Measurements from ENCODE around the gene FANCI. TPM values are rescaled to one million over a fixed set of nuclear protein-coding genes. Genes with fewer than 3 reads are reported as not detected.

Gene FANCI
- total RNA-seq, 2 donors from 2014 or later: 94.5 to 173 TPM

GRCh38 chr15:89330881-89331595 is 87.3 kb downstream of the FANCI start:
- WGBS, 2 experiments (ENCODE audit: insufficient coverage in 1 of 2, insufficient read length in 1 of 2): 91 to 97% methylated on average over 3 to 7 of the region's 7 CpGs
- no peak for TF ChIP-seq CTCF (conservative IDR thresholded peaks at IDR 0.05)
- H3K27me3 Mint-ChIP-seq (ENCODE audit: insufficient read depth): peaks cover 11% of the 10 kb centered on the region
- Histone ChIP-seq H3K4me1 (ENCODE audit: control insufficient read depth, insufficient read depth, low read length) (peaks cover 16% of the 10 kb centered on the region), H3K9me3 (ENCODE audit: control insufficient read depth, low read length) (no peaks in the 10 kb centered on the region), H3K27ac (ENCODE audit: low read depth, low read length) (no peak overlapping the region), H3K36me3 (ENCODE audit: control insufficient read depth, insufficient read depth, low read length) (peaks cover 69% of the 10 kb centered on the region), H3K4me3 (ENCODE audit: low read length) (peak overlapping the region; percentile 75), H3K27me3 (ENCODE audit: control insufficient read depth, insufficient read depth, low read length, poor library complexity, severe bottlenecking) (peaks cover 6% of the 10 kb centered on the region), H3K9ac (ENCODE audit: extremely low read depth, low read length, poor library complexity, severe bottlenecking) (peak overlapping the region; percentile 6)
- no peak overlapping the region for H3K27ac Mint-ChIP-seq
- no peak overlapping the region for H3K4me3 Mint-ChIP-seq
- peaks cover 58% of the 10 kb centered on the region for H3K36me3 Mint-ChIP-seq (ENCODE audit: low read depth)
- H3K9me3 Mint-ChIP-seq: no peaks in the 10 kb centered on the region
- no peak for DNase-seq
- peaks cover 9% of the 10 kb centered on the region for H3K4me1 Mint-ChIP-seq

DNA sequence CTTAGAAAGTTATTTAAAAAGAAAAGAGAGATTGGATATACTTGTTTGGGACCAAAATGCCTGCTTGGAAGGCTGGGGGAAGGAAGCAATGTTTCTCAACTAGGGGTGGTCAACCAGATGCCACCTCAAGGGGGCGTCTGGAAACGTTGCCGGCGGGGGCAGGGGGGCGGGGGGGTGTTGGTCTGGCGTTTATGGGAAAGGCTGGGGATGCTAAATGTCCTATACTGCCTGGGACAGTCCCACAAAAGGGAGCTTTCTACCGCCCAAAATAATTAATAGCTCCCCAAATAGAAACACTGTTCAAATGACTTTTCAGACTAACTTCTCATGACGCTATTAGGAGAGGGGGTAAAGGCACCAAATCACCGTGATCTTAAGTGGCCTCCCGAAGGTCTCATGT is 88.7 kb downstream of the FANCI start:
- Histone ChIP-seq H3K36me3 (ENCODE audit: control insufficient read depth, insufficient read depth, low read length) (peaks cover 55% of the 10 kb centered on the region), H3K9me3 (ENCODE audit: control insufficient read depth, low read length) (no peaks in the 10 kb centered on the region), H3K9ac (ENCODE audit: extremely low read depth, low read length, poor library complexity, severe bottlenecking) (no peak overlapping the region), H3K4me1 (ENCODE audit: control insufficient read depth, insufficient read depth, low read length) (peaks cover 16% of the 10 kb centered on the region), H3K27ac (ENCODE audit: low read depth, low read length) (no peak overlapping the region), H3K4me3 (ENCODE audit: low read length) (peak overlapping the region; percentile 75), H3K27me3 (ENCODE audit: control insufficient read depth, insufficient read depth, low read length, poor library complexity, severe bottlenecking) (peaks cover 18% of the 10 kb centered on the region)
- peak; percentile 79 for TF ChIP-seq CTCF (conservative IDR thresholded peaks at IDR 0.05)
- H3K27me3 Mint-ChIP-seq (ENCODE audit: insufficient read depth): peaks cover 22% of the 10 kb centered on the region
- H3K36me3 Mint-ChIP-seq (ENCODE audit: low read depth): peaks cover 45% of the 10 kb centered on the region
- peak overlapping the region; percentile 13 for H3K27ac Mint-ChIP-seq
- H3K4me3 Mint-ChIP-seq: peak overlapping the region; percentile 39
- 52 to 87% methylated on average over 4 to 8 of the region's 10 CpGs for WGBS, 2 experiments (ENCODE audit: insufficient coverage in 1 of 2, insufficient read length in 1 of 2)
- no peaks in the 10 kb centered on the region for H3K9me3 Mint-ChIP-seq
- peaks cover 9% of the 10 kb centered on the region for H3K4me1 Mint-ChIP-seq
- DNase-seq: peak; percentile 76

GRCh38 chr15:89333011-89333860 is 89.5 kb downstream of the FANCI start:
- peaks cover 18% of the 10 kb centered on the region for H3K27me3 ChIP-seq (ENCODE audit: control insufficient read depth, insufficient read depth, low read length, poor library complexity, severe bottlenecking)
- TF ChIP-seq CTCF (conservative IDR thresholded peaks at IDR 0.05): no peak
- H3K4me3 Mint-ChIP-seq: peak overlapping the region; percentile 79
- no peak overlapping the region for H3K27ac Mint-ChIP-seq
- DNase-seq: peak; percentile 66
- H3K4me1 ChIP-seq (ENCODE audit: control insufficient read depth, insufficient read depth, low read length): peaks cover 16% of the 10 kb centered on the region
- peak overlapping the region; percentile 65 for H3K9ac ChIP-seq (ENCODE audit: extremely low read depth, low read length, poor library complexity, severe bottlenecking)
- H3K9me3 Mint-ChIP-seq: no peaks in the 10 kb centered on the region
- H3K4me3 ChIP-seq (ENCODE audit: low read length): peak overlapping the region; percentile 91
- no peaks in the 10 kb centered on the region for H3K9me3 ChIP-seq (ENCODE audit: control insufficient read depth, low read length)
- 89 to 93% methylated on average over 31 to 57 of the region's 57 CpGs for WGBS, 2 experiments (ENCODE audit: insufficient coverage in 1 of 2, insufficient read length in 1 of 2)
- peaks cover 40% of the 10 kb centered on the region for H3K36me3 Mint-ChIP-seq (ENCODE audit: low read depth)
- H3K27ac ChIP-seq (ENCODE audit: low read depth, low read length): no peak overlapping the region
- peaks cover 30% of the 10 kb centered on the region for H3K27me3 Mint-ChIP-seq (ENCODE audit: insufficient read depth)
- peaks cover 48% of the 10 kb centered on the region for H3K36me3 ChIP-seq (ENCODE audit: control insufficient read depth, insufficient read depth, low read length)
- H3K4me1 Mint-ChIP-seq: peaks cover 9% of the 10 kb centered on the region

Data from endodermal cell (in vitro differentiated cells).